Ovary (tissue), 3 donors: ENCODE measurements around the gene COL9A3.

Experiments
- CTCF ChIP-seq, 3 donors: fragments of 450-650 bp in 2 of 3; fragments of 200-600 bp in 1 of 3; IDR thresholded peaks; one replicate each; pipeline versions ENCODE4 v1.5.1 to v1.8.0; 2016 to 2022; ENCODE audit warnings: antibody characterized with exemption in 3 of 3, mild to moderate bottlenecking in 1 of 3
- EP300 ChIP-seq: sonication (generic); formaldehyde crosslinking; IDR thresholded peaks from one replicate; pipeline ENCODE4 v1.6.1; 2017; ENCODE audit warnings: antibody characterized with exemption
- POLR2A ChIP-seq: fragments of 450-650 bp; IDR thresholded peaks from one replicate; pipeline ENCODE4 v1.6.1; 2017; ENCODE audit warnings: antibody characterized with exemption, mild to moderate bottlenecking, moderate library complexity
- donor health status: DM: no; HTN: no; CAD: no.

- TF ChIP-seq POLR2A (no peak), CTCF (IDR thresholded peaks at IDR 0.05) (no peak), EP300 (no peak)
These were observed 5.5 kb upstream of the COL9A3 start for GRCh38 chr20:62811320-62811719.
